Stomach (tissue), 19 donors: Measurements from ENCODE around the gene ZNF831. TPM values are rescaled to one million over a fixed set of nuclear protein-coding genes. Genes with fewer than 3 reads are reported as not detected.

ENCODE experiments used
- DNase-seq, 2 donors: peaks; one replicate each; pipeline versions ENCODE4 v3.0.0 to v3.0.0-alpha.2; 2013 to 2019
- H3K27ac ChIP-seq, 5 donors: fragments of 200-600 bp in 4 of 5; sonication (generic) in 4 of 5; one replicate each; pipeline ENCODE4 v1.5.1; 2013 to 2019; ENCODE audit warnings: mild to moderate bottlenecking in 1 of 5, moderate library complexity in 1 of 5
- H3K27me3 ChIP-seq, 3 donors: fragments of 200-600 bp; sonication (generic); one replicate each; pipeline ENCODE4 v1.5.1; 2017 to 2019; ENCODE audit warnings: mixed run types in 1 of 3
- H3K36me3 ChIP-seq, 4 donors: fragments of 200-600 bp; sonication (generic); 1 replicate in 3 of 4; 2 replicates in 1 of 4; pipeline ENCODE4 v1.5.1; 2016 to 2019
- H3K4me1 ChIP-seq, 4 donors: fragments of 200-600 bp; sonication (generic); one replicate each; pipeline ENCODE4 v1.5.1; 2016 to 2019
- H3K4me3 ChIP-seq, 4 donors: fragments of 200-600 bp; sonication (generic) in 3 of 4; one replicate each; pipeline ENCODE4 v1.5.1; 2016 to 2019; ENCODE audit warnings: mild to moderate bottlenecking in 1 of 4
- H3K9me3 ChIP-seq, 4 donors: fragments of 200-600 bp; sonication (generic); one replicate each; pipeline ENCODE4 v1.5.1; 2016 to 2019
- CTCF ChIP-seq, 7 experiments: fragments of 450-650 bp in 4 of 7; fragments of 200-600 bp in 3 of 7; sonication (generic) in 3 of 7; IDR thresholded peaks; one replicate each; pipeline ENCODE4 v1.5.1; 2016 to 2019; ENCODE audit warnings: antibody characterized with exemption in 7 of 7, control low read depth in 2 of 7, mild to moderate bottlenecking in 1 of 7
- EP300 ChIP-seq: sonication (generic); formaldehyde crosslinking; IDR thresholded peaks from one replicate; pipeline ENCODE4 v1.6.1; 2017; ENCODE audit warnings: antibody characterized with exemption
- POLR2A ChIP-seq, 4 donors: fragments of 450-650 bp; IDR thresholded peaks; one replicate each; pipeline ENCODE4 v1.6.1; 2016; ENCODE audit warnings: antibody characterized with exemption in 4 of 4, control low read depth in 2 of 4, mild to moderate bottlenecking in 1 of 4, moderate library complexity in 1 of 4
- POLR2AphosphoS5 ChIP-seq, 3 donors: sonication (generic); formaldehyde crosslinking; IDR thresholded peaks; one replicate each; pipeline ENCODE4 v1.6.1; 2016; ENCODE audit warnings: antibody characterized with exemption in 3 of 3
- WGBS, 5 donors: extraction: QIAGEN DNeasy Blood & Tissue Kit in 3 of 5; methylation state at CpG; one replicate each; pipeline versions ENCODE4 v1.1.5 to v1.1.7; 2013 to 2018; 5-methylcytosine and 5-hydroxymethylcytosine counted together
- intact Hi-C: fragments of 100-400 bp; cut with DNase I; formaldehyde crosslinking; loops from one replicate; pipeline ENCODE4 v1.15.1; 2023; ENCODE audit warnings: low total_unique reads
- long read RNA-seq, 10 donors: transcript quantifications; one replicate each; lab custom pipeline, GENCODE V29; 2026
- polyA plus RNA-seq, 3 donors: library from polyadenylated mRNA; stranded (reverse); fragments of 200-250 nt; gene quantifications; one replicate each; pipeline ENCODE4 v1.2.3, GENCODE V29; 2013
- total RNA-seq, 5 donors: library from RNA; depleted of rRNA; stranded (reverse); fragments of >200 nt; gene quantifications; one replicate each; pipeline versions ENCODE4 v1.1.0 to v1.2.3, GENCODE V29; 2014 to 2016
- donor health status: healthy with polysubstance abuse.
- donor health status: Bipolar disorder and iron deficiency.
- donor health status: healthy.

Gene ZNF831
- total RNA-seq = 1 to 10 TPM in 3 of 5 donors, under 1 TPM in 1, not detected in 1; under 0.01 to 2.9 (median 1.2) TPM
- under 1 TPM; 0.06 to 0.31 (median 0.15) TPM for polyA plus RNA-seq
- long read RNA-seq, donor 1 = 0 reads
- long read RNA-seq, donor 2 = 0 reads
- long read RNA-seq, donor 3 = 0 reads
- long read RNA-seq, donor 4 = 0 reads
- long read RNA-seq, donor 5 = 0 reads
- long read RNA-seq, donor 6 = 0 reads
- long read RNA-seq, donor 7 = 0 reads
- long read RNA-seq, donor 8 = 0 reads
- long read RNA-seq, donor 9 = 0 reads
- long read RNA-seq, donor 10 = 0 reads

- peaks cover 0 to 14% (median 0%) of the 10 kb centered on the region in 3 donors for H3K27me3 ChIP-seq
- H3K27ac ChIP-seq = peak within 1 kb of the TSS in 4 of 5 donors; percentile 53 to 74 (median 62)
- TF ChIP-seq CTCF (IDR thresholded peaks at IDR 0.05) = no peak
- no peak for TF ChIP-seq POLR2A (IDR thresholded peaks at IDR 0.05)
- no peak for TF ChIP-seq POLR2AphosphoS5 (IDR thresholded peaks at IDR 0.05)
- no peak for TF ChIP-seq EP300
These were observed at the start of gene ZNF831 for GRCh38 chr20:59163631-59164530. Gene ZNF831 (plus strand): TSS chr20:59163821. CDS start chr20:59191020, 27,199 bp downstream.

GRCh38 chr20:59117526-59117925 is 46.1 kb upstream of the ZNF831 start:
- intact Hi-C loops = no loop called here
- no peak for TF ChIP-seq CTCF (IDR thresholded peaks at IDR 0.05)
- no peak for TF ChIP-seq POLR2AphosphoS5 (IDR thresholded peaks at IDR 0.05)
- TF ChIP-seq POLR2A (IDR thresholded peaks at IDR 0.05) = no peak
- WGBS, 5 donors = 49 to 64% (median 59%) methylated on average over 3 of the region's 3 CpGs
- H3K9me3 ChIP-seq = peaks cover 0 to 10% (median 5%) of the 10 kb centered on the region in 4 donors
- no peak for DNase-seq
- no peaks in the 10 kb centered on the region for H3K4me1 ChIP-seq
- H3K36me3 ChIP-seq = no peaks in the 10 kb centered on the region
- H3K4me3 ChIP-seq = no peak overlapping the region
- no peaks in the 10 kb centered on the region for H3K27me3 ChIP-seq
- H3K27ac ChIP-seq = no peak overlapping the region

More at GRCh38 chr20:59163631-59164530, at the start of gene ZNF831:
- 68 to 79% (median 76%) methylated on average over 10 of the region's 10 CpGs for WGBS, 5 donors
- Histone ChIP-seq H3K4me3 (peak within 1 kb of the TSS in 1 of 4 donors; percentile 2), H3K9me3 (peaks cover 0 to under 1% (median 0%) of the 10 kb centered on the region in 4 donors), H3K36me3 (no peaks in the 10 kb centered on the region), H3K4me1 (peaks cover 0 to 4% (median 0%) of the 10 kb centered on the region in 4 donors)
- peak in 1 of 2 donors; percentile 37 for DNase-seq
- intact Hi-C loops = no loop called here

GRCh38 chr20:59118855-59119254 is 44.8 kb upstream of the ZNF831 start:
- H3K4me3 ChIP-seq = no peak overlapping the region
- WGBS, 5 donors = 56 to 72% (median 64%) methylated on average over 9 of the region's 9 CpGs
- H3K27ac ChIP-seq = no peak overlapping the region
- DNase-seq = no peak
- peaks cover 0 to 10% (median 5%) of the 10 kb centered on the region in 4 donors for H3K9me3 ChIP-seq
- intact Hi-C loops = no loop called here
- no peaks in the 10 kb centered on the region for H3K4me1 ChIP-seq
- no peak for TF ChIP-seq EP300
- TF ChIP-seq POLR2AphosphoS5 (IDR thresholded peaks at IDR 0.05) = no peak
- TF ChIP-seq CTCF (IDR thresholded peaks at IDR 0.05) = no peak
- TF ChIP-seq POLR2A (IDR thresholded peaks at IDR 0.05) = no peak
- no peaks in the 10 kb centered on the region for H3K27me3 ChIP-seq
- no peaks in the 10 kb centered on the region for H3K36me3 ChIP-seq

GRCh38 chr20:59120491-59120890 is 43.1 kb upstream of the ZNF831 start:
- Histone ChIP-seq H3K36me3 (no peaks in the 10 kb centered on the region), H3K4me1 (no peaks in the 10 kb centered on the region), H3K27me3 (no peaks in the 10 kb centered on the region), H3K27ac (no peak overlapping the region), H3K9me3 (peaks cover 0 to 10% (median 5%) of the 10 kb centered on the region in 4 donors), H3K4me3 (no peak overlapping the region)
- intact Hi-C loops = no loop called here
- WGBS, 5 donors = 45 to 68% (median 59%) methylated on average over 7 of the region's 7 CpGs
- TF ChIP-seq POLR2AphosphoS5 (IDR thresholded peaks at IDR 0.05) (no peak), CTCF (IDR thresholded peaks at IDR 0.05) (no peak), EP300 (no peak)
- DNase-seq = peak in 1 of 2 donors; percentile 18
